Neural cell (in vitro differentiated cells): ENCODE measurements around the gene FBXO10. TPM values are rescaled to one million over a fixed set of nuclear protein-coding genes. Genes with fewer than 3 reads are reported as not detected.

ENCODE experiments used
- H2AFZ ChIP-seq: fragments of 200-600, 300-800 bp; sonication (generic), shearing (Covaris generic); 2 replicates; pipeline ENCODE4 v1.6.0; 2014; ENCODE audit warnings: low read depth, mild to moderate bottlenecking, antibody characterized with exemption, low read length, moderate library complexity
- H3F3A ChIP-seq: fragments of 200-600 bp; shearing (Covaris generic); 2 replicates; pipeline ENCODE4 v1.6.1; 2016; ENCODE audit warnings: mild to moderate bottlenecking, moderate library complexity, mixed read lengths, antibody characterized with exemption, low read length; ENCODE audit not compliant: insufficient read depth, poor library complexity, severe bottlenecking
- H3K27ac ChIP-seq: fragments of 200-600, 300-800 bp; sonication (generic), shearing (Covaris generic); 2 replicates; pipeline ENCODE4 v1.5.1; 2014; ENCODE audit warnings: mild to moderate bottlenecking, low read length, moderate library complexity
- H3K27me3 ChIP-seq: fragments of 300-800, 200-600 bp; sonication (generic), shearing (Covaris generic); 2 replicates; pipeline ENCODE4 v1.6.0; 2014; ENCODE audit warnings: mild to moderate bottlenecking, low read depth, low read length, moderate library complexity; ENCODE audit not compliant: insufficient read depth
- H3K36me3 ChIP-seq: fragments of 300-800, 200-600 bp; sonication (generic), shearing (Covaris generic); 2 replicates; pipeline ENCODE4 v1.5.1; 2014; ENCODE audit warnings: mild to moderate bottlenecking, antibody characterized with exemption, low read length, moderate library complexity; ENCODE audit not compliant: insufficient read depth
- H3K4me2 ChIP-seq: fragments of 300-800, 200-600 bp; sonication (generic), shearing (Covaris generic); 2 replicates; pipeline ENCODE4 v1.6.0; 2014; ENCODE audit warnings: mild to moderate bottlenecking, low read length
- H3K4me3 ChIP-seq: fragments of 300-800, 200-600 bp; sonication (generic), shearing (Covaris generic); 2 replicates; pipeline ENCODE4 v1.5.1; 2014; ENCODE audit warnings: mild to moderate bottlenecking, low read length, moderate library complexity
- H3K79me2 ChIP-seq: fragments of 200-600 bp; shearing (Covaris generic); replicated peaks from 2 replicates; pipeline ENCODE4 v1.6.0; 2014; ENCODE audit warnings: mild to moderate bottlenecking, low read length, moderate library complexity; ENCODE audit not compliant: insufficient read depth
- H3K9ac ChIP-seq: fragments of 300-800, 200-600 bp; sonication (generic), shearing (Covaris generic); 2 replicates; pipeline ENCODE4 v1.6.1; 2016; ENCODE audit warnings: mild to moderate bottlenecking, low read length, mixed read lengths
- H3K9me2 ChIP-seq: fragments of 200-600 bp; shearing (Covaris generic); 2 replicates; pipeline ENCODE4 v1.6.1; 2016; ENCODE audit warnings: mild to moderate bottlenecking, low read length, mixed read lengths; ENCODE audit not compliant: insufficient read depth
- H3K9me3 ChIP-seq: fragments of 200-600, 300-800 bp; sonication (generic), shearing (Covaris generic); 2 replicates; pipeline ENCODE4 v1.6.1; 2016; ENCODE audit warnings: mild to moderate bottlenecking, mixed run types, low read length, moderate library complexity, mixed read lengths
- H4K20me1 ChIP-seq: fragments of 200-600 bp; shearing (Covaris generic); 2 replicates; pipeline ENCODE4 v1.6.1; 2016; ENCODE audit warnings: mild to moderate bottlenecking, mixed run types; ENCODE audit not compliant: insufficient read depth
- EP300 ChIP-seq: fragments of 450-650 bp; conservative IDR thresholded peaks from 2 replicates; pipeline ENCODE4 v1.6.1; 2014; ENCODE audit warnings: antibody characterized with exemption, mild to moderate bottlenecking, moderate library complexity; ENCODE audit not compliant: poor library complexity, severe bottlenecking
- EZH2 ChIP-seq: fragments of 200-600, 300-800 bp; shearing (Covaris generic), sonication (generic); IDR thresholded peaks from 2 replicates; pipeline ENCODE4 v1.6.1; 2014; ENCODE audit warnings: antibody characterized with exemption, low read length, borderline replicate concordance, mild to moderate bottlenecking; ENCODE audit not compliant: insufficient read depth, poor library complexity, severe bottlenecking
- MXI1 ChIP-seq: fragments of 450-650 bp; conservative IDR thresholded peaks from 2 replicates; pipeline ENCODE4 v1.6.1; 2014; ENCODE audit warnings: antibody characterized with exemption, mild to moderate bottlenecking; ENCODE audit not compliant: poor library complexity, severe bottlenecking
- POLR2AphosphoS5 ChIP-seq: IDR thresholded peaks from 2 replicates; pipeline ENCODE4 v1.6.1; 2012
- RAD21 ChIP-seq: fragments of 450-650 bp; conservative IDR thresholded peaks from 2 replicates; pipeline ENCODE4 v1.6.1; 2014; ENCODE audit warnings: antibody characterized with exemption, mild to moderate bottlenecking, moderate library complexity
- SMC3 ChIP-seq: fragments of 450-650 bp; conservative IDR thresholded peaks from 2 replicates; pipeline ENCODE4 v1.6.1; 2014; ENCODE audit warnings: antibody characterized with exemption, mild to moderate bottlenecking, moderate library complexity; ENCODE audit not compliant: poor library complexity
- TAF1 ChIP-seq: IDR thresholded peaks from 2 replicates; pipeline ENCODE4 v1.6.1; 2012; ENCODE audit warnings: low read depth
- polyA plus RNA-seq: library from polyadenylated mRNA; depleted of rRNA; stranded (reverse); fragments of >200 nt; gene quantifications from 2 replicates; pipeline ENCODE4 v1.2.3, GENCODE V29; 2014
- TF ChIP-seq, protein P1 (sequence below): fragments of 450-650 bp; IDR thresholded peaks from 2 replicates; pipeline ENCODE4 v1.5.1; 2014; ENCODE audit warnings: antibody characterized with exemption, mild to moderate bottlenecking, moderate library complexity; ENCODE audit not compliant: poor library complexity, severe bottlenecking
- TF ChIP-seq, protein P2 (sequence below): IDR thresholded peaks from 2 replicates; pipeline ENCODE4 v1.6.1; 2012; ENCODE audit warnings: borderline replicate concordance

FBXO10 gene
- polyA plus RNA-seq, 1 donor from 2014 or later: 16.0 TPM

DNA sequence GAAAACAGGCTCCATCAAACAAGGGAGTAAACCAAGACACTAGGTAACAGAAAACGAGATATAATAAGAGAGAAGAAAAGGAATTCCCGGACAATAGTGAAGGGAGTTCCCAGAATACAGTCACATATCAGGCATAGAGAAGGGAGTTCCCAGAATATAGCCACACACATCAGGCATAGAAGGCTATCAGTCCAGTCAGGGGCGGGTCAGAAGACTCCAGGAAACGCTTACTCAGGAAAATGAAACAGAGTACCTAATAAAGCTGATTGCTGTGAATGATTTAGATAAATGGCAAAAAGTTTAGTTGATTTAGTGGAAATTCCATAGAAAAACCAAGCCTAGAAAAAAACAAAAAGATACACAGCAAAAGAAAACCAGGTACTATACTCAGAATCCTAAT lies 11.3 kb upstream of the FBXO10 start:
- Histone ChIP-seq H3K9me2 (no peaks in the 10 kb centered on the region), H3K4me3 (no peak overlapping the region), H3K27ac (no peak overlapping the region), H3K9ac (no peak overlapping the region), H2AFZ (no peak overlapping the region), H3K79me2 (peaks cover 17% of the 10 kb centered on the region), H3K9me3 (no peaks in the 10 kb centered on the region), H4K20me1 (no peaks in the 10 kb centered on the region), H3K27me3 (no peaks in the 10 kb centered on the region), H3F3A (no peaks in the 10 kb centered on the region), H3K4me2 (no peak overlapping the region), H3K36me3 (no peaks in the 10 kb centered on the region)
- TF ChIP-seq MXI1 (no peak), RAD21 (no peak), EZH2 (no peak)

- Histone ChIP-seq H3K9me2 (no peaks in the 10 kb centered on the region), H3K9me3 (no peaks in the 10 kb centered on the region), H2AFZ (no peak overlapping the region), H3K27me3 (no peaks in the 10 kb centered on the region), H3K4me3 (no peak overlapping the region), H3K27ac (no peak overlapping the region), H3K36me3 (no peaks in the 10 kb centered on the region), H3K9ac (no peak overlapping the region), H4K20me1 (no peaks in the 10 kb centered on the region), H3K4me2 (no peak overlapping the region), H3F3A (no peaks in the 10 kb centered on the region), H3K79me2 (no peaks in the 10 kb centered on the region)
- TF ChIP-seq TAF1 (no peak), POLR2AphosphoS5 (no peak), MXI1 (no peak), EZH2 (no peak), RAD21 (no peak), EP300 (no peak), SMC3 (no peak)
- TF ChIP-seq, protein P1, sequence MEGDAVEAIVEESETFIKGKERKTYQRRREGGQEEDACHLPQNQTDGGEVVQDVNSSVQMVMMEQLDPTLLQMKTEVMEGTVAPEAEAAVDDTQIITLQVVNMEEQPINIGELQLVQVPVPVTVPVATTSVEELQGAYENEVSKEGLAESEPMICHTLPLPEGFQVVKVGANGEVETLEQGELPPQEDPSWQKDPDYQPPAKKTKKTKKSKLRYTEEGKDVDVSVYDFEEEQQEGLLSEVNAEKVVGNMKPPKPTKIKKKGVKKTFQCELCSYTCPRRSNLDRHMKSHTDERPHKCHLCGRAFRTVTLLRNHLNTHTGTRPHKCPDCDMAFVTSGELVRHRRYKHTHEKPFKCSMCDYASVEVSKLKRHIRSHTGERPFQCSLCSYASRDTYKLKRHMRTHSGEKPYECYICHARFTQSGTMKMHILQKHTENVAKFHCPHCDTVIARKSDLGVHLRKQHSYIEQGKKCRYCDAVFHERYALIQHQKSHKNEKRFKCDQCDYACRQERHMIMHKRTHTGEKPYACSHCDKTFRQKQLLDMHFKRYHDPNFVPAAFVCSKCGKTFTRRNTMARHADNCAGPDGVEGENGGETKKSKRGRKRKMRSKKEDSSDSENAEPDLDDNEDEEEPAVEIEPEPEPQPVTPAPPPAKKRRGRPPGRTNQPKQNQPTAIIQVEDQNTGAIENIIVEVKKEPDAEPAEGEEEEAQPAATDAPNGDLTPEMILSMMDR: no peak
- TF ChIP-seq, protein P2, sequence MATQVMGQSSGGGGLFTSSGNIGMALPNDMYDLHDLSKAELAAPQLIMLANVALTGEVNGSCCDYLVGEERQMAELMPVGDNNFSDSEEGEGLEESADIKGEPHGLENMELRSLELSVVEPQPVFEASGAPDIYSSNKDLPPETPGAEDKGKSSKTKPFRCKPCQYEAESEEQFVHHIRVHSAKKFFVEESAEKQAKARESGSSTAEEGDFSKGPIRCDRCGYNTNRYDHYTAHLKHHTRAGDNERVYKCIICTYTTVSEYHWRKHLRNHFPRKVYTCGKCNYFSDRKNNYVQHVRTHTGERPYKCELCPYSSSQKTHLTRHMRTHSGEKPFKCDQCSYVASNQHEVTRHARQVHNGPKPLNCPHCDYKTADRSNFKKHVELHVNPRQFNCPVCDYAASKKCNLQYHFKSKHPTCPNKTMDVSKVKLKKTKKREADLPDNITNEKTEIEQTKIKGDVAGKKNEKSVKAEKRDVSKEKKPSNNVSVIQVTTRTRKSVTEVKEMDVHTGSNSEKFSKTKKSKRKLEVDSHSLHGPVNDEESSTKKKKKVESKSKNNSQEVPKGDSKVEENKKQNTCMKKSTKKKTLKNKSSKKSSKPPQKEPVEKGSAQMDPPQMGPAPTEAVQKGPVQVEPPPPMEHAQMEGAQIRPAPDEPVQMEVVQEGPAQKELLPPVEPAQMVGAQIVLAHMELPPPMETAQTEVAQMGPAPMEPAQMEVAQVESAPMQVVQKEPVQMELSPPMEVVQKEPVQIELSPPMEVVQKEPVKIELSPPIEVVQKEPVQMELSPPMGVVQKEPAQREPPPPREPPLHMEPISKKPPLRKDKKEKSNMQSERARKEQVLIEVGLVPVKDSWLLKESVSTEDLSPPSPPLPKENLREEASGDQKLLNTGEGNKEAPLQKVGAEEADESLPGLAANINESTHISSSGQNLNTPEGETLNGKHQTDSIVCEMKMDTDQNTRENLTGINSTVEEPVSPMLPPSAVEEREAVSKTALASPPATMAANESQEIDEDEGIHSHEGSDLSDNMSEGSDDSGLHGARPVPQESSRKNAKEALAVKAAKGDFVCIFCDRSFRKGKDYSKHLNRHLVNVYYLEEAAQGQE: no peak
Measured at GRCh38 chr9:37583522-37584121, 7.4 kb upstream of the FBXO10 start.
